NCI-H1417 (cell line): Measurements from ENCODE around the gene UST.
"Not testable (repeated sequence)": the region's sequence is repeated elsewhere in the genome, so short reads cannot be mapped to it uniquely, and the experiment has no call there.

Source experiments
- DNase-seq, 3 experiments: peaks; one replicate each; lab custom pipeline; 2025; lab: John Stamatoyannopoulos, UW

Gene UST

GRCh38 chr6:149035766-149036165 lies 288.9 kb downstream of the UST start:
- DNase-seq: no peak

GRCh38 chr6:149037051-149037671 lies 290.3 kb downstream of the UST start:
- peak in 1 of 3 experiments; percentile 60 for DNase-seq

GRCh38 chr6:149039025-149039424 lies 292.2 kb downstream of the UST start:
- not testable (repeated sequence) for DNase-seq

GRCh38 chr6:149041953-149042352 lies 295.1 kb downstream of the UST start:
- no peak for DNase-seq

GRCh38 chr6:149043476-149044130 lies 296.8 kb downstream of the UST start:
- peak in 1 of 3 experiments; percentile 35 for DNase-seq

GRCh38 chr6:149044528-149044927 lies 297.7 kb downstream of the UST start:
- no peak for DNase-seq

GRCh38 chr6:149045404-149045803 lies 298.6 kb downstream of the UST start:
- no peak for DNase-seq

- no peak for DNase-seq
Measured at GRCh38 chr6:149046164-149046821, 299.5 kb downstream of the UST start.

GRCh38 chr6:149046822-149047246 lies 300.0 kb downstream of the UST start:
- DNase-seq: no peak

GRCh38 chr6:149049230-149049629 lies 302.4 kb downstream of the UST start:
- no peak for DNase-seq

GRCh38 chr6:149050160-149050559 lies 303.3 kb downstream of the UST start:
- peak in 1 of 3 experiments; percentile 20 for DNase-seq

- DNase-seq: no peak
Measured at GRCh38 chr6:149052350-149053106, 305.7 kb downstream of the UST start.

- no peak for DNase-seq
Measured at GRCh38 chr6:149053848-149054558, 307.2 kb downstream of the UST start.

- no peak for DNase-seq
Measured at GRCh38 chr6:149054559-149055194, 307.8 kb downstream of the UST start.

GRCh38 chr6:149055195-149055899 lies 308.5 kb downstream of the UST start:
- peak in 1 of 3 experiments; percentile 14 for DNase-seq

GRCh38 chr6:149056777-149057463 lies 310.1 kb downstream of the UST start:
- no peak for DNase-seq

GRCh38 chr6:149057464-149057840 lies 310.6 kb downstream of the UST start:
- DNase-seq: no peak

- DNase-seq: peak in 1 of 3 experiments; percentile 21
Measured at GRCh38 chr6:149059557-149059956, 312.7 kb downstream of the UST start.

- peak in 2 of 3 experiments; percentile 86 to 93 for DNase-seq
Measured at GRCh38 chr6:149060300-149060984, 313.6 kb downstream of the UST start.
